Adrenal gland (tissue), 5 donors: ENCODE measurements around the gene LMTK2.

ENCODE experiments used
- POLR2A ChIP-seq, 2 donors: fragments of 450-650 bp; IDR thresholded peaks; one replicate each; pipeline ENCODE4 v1.6.1; 2017; ENCODE audit warnings: antibody characterized with exemption in 2 of 2, mild to moderate bottlenecking in 2 of 2, moderate library complexity in 1 of 2
- TF ChIP-seq, protein P1 (sequence below), 6 experiments: fragments of 450-650 bp in 4 of 6; fragments of 200-600 bp in 2 of 6; sonication (generic) in 1 of 6; IDR thresholded peaks; 1 replicate in 5 of 6; 2 replicates in 1 of 6; pipeline versions ENCODE4 v1.5.1 to v1.8.0; 2016 to 2021; ENCODE audit warnings: antibody characterized with exemption in 6 of 6, mild to moderate bottlenecking in 2 of 6, moderate library complexity in 1 of 6
- donor health status: DM: no; HTN: no; CAD: no.

DNA sequence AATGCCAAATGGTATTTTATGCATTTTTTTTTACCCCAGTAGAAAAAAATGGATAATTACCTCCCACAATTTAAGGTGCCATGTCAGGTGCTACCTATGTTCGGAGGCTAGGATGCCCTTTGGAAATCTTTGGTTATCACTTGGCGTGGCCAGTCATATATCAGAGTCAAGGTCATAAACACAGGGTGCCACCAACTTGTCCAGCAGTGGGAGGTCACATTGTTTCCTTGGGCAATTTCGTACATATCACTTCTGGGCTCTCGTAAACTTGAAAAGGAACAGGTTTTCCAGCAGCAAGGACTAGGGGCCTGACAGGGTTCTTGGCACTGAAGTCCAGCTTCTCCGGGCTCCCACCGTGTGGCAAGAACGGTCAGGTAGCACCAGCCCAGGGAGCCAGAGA, 56.6 kb downstream of the LMTK2 start:
- TF ChIP-seq, protein P1, sequence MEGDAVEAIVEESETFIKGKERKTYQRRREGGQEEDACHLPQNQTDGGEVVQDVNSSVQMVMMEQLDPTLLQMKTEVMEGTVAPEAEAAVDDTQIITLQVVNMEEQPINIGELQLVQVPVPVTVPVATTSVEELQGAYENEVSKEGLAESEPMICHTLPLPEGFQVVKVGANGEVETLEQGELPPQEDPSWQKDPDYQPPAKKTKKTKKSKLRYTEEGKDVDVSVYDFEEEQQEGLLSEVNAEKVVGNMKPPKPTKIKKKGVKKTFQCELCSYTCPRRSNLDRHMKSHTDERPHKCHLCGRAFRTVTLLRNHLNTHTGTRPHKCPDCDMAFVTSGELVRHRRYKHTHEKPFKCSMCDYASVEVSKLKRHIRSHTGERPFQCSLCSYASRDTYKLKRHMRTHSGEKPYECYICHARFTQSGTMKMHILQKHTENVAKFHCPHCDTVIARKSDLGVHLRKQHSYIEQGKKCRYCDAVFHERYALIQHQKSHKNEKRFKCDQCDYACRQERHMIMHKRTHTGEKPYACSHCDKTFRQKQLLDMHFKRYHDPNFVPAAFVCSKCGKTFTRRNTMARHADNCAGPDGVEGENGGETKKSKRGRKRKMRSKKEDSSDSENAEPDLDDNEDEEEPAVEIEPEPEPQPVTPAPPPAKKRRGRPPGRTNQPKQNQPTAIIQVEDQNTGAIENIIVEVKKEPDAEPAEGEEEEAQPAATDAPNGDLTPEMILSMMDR (IDR thresholded peaks at IDR 0.05) = no peak
- no peak for TF ChIP-seq POLR2A (IDR thresholded peaks at IDR 0.05)
